ENCODE results near the gene PLGLB1. TPM values are rescaled to one million over a fixed set of nuclear protein-coding genes. Genes with fewer than 3 reads are reported as not detected.
"Not testable (repeated sequence)": the region's sequence is repeated elsewhere in the genome, so short reads cannot be mapped to it uniquely, and the experiment has no call there.

PLGLB1 gene
- polyA plus RNA-seq (2011; rRNA removed): 0.56 and 0.79 TPM in 2 replicates
- 0.55 and 1.3 TPM in 2 replicates for polyA minus RNA-seq (2011; rRNA and poly(A)+ RNA removed)

GRCh38 chr2:87021744-87022143, at the start of gene PLGLB1:
PLGLB1 (minus strand) TSS chr2:87021844; CDS start chr2:87021783, 61 bp downstream.
- DNase-seq (ENCODE audit: low read depth, low spot score); H3K27ac ChIP-seq (ENCODE audit: low read depth, low read length); H3K4me3 ChIP-seq (ENCODE audit: low read depth, low read length); CTCF ChIA-PET; H3K9me3 ChIP-seq (ENCODE audit: control insufficient read depth, insufficient read depth, low read length); POLR2A ChIA-PET; H3K27me3 ChIP-seq (ENCODE audit: control insufficient read depth, insufficient read depth, low read length): not testable (repeated sequence)

- H3K27ac ChIP-seq (ENCODE audit: low read depth, low read length); H3K27me3 ChIP-seq (ENCODE audit: control insufficient read depth, insufficient read depth, low read length); H3K4me3 ChIP-seq (ENCODE audit: low read depth, low read length); H3K9me3 ChIP-seq (ENCODE audit: control insufficient read depth, insufficient read depth, low read length); POLR2A ChIA-PET; CTCF ChIA-PET; DNase-seq (ENCODE audit: low read depth, low spot score): not testable (repeated sequence)
Measured at GRCh38 chr2:87064305-87064704, 42.7 kb upstream of the PLGLB1 start.

GRCh38 chr2:87063431-87063830, 41.8 kb upstream of the PLGLB1 start:
- H3K4me3 ChIP-seq (ENCODE audit: low read depth, low read length); H3K27ac ChIP-seq (ENCODE audit: low read depth, low read length); DNase-seq (ENCODE audit: low read depth, low spot score); CTCF ChIA-PET; H3K27me3 ChIP-seq (ENCODE audit: control insufficient read depth, insufficient read depth, low read length); POLR2A ChIA-PET; H3K9me3 ChIP-seq (ENCODE audit: control insufficient read depth, insufficient read depth, low read length): not testable (repeated sequence)

GRCh38 chr2:87061519-87061918, 39.9 kb upstream of the PLGLB1 start:
- H3K27me3 ChIP-seq (ENCODE audit: control insufficient read depth, insufficient read depth, low read length); CTCF ChIA-PET; H3K27ac ChIP-seq (ENCODE audit: low read depth, low read length); DNase-seq (ENCODE audit: low read depth, low spot score); POLR2A ChIA-PET; H3K9me3 ChIP-seq (ENCODE audit: control insufficient read depth, insufficient read depth, low read length); H3K4me3 ChIP-seq (ENCODE audit: low read depth, low read length): not testable (repeated sequence)

- H3K9me3 ChIP-seq (ENCODE audit: control insufficient read depth, insufficient read depth, low read length); H3K27ac ChIP-seq (ENCODE audit: low read depth, low read length); POLR2A ChIA-PET; H3K4me3 ChIP-seq (ENCODE audit: low read depth, low read length); CTCF ChIA-PET; DNase-seq (ENCODE audit: low read depth, low spot score); H3K27me3 ChIP-seq (ENCODE audit: control insufficient read depth, insufficient read depth, low read length): not testable (repeated sequence)
Measured at GRCh38 chr2:87057606-87058005, 36.0 kb upstream of the PLGLB1 start.

- H3K27ac ChIP-seq (ENCODE audit: low read depth, low read length); H3K9me3 ChIP-seq (ENCODE audit: control insufficient read depth, insufficient read depth, low read length); POLR2A ChIA-PET; CTCF ChIA-PET; DNase-seq (ENCODE audit: low read depth, low spot score); H3K4me3 ChIP-seq (ENCODE audit: low read depth, low read length); H3K27me3 ChIP-seq (ENCODE audit: control insufficient read depth, insufficient read depth, low read length): not testable (repeated sequence)
Measured at GRCh38 chr2:87056843-87057242, 35.2 kb upstream of the PLGLB1 start.

GRCh38 chr2:87056435-87056834, 34.8 kb upstream of the PLGLB1 start:
- H3K4me3 ChIP-seq (ENCODE audit: low read depth, low read length); H3K9me3 ChIP-seq (ENCODE audit: control insufficient read depth, insufficient read depth, low read length); POLR2A ChIA-PET; H3K27ac ChIP-seq (ENCODE audit: low read depth, low read length); DNase-seq (ENCODE audit: low read depth, low spot score); H3K27me3 ChIP-seq (ENCODE audit: control insufficient read depth, insufficient read depth, low read length); CTCF ChIA-PET: not testable (repeated sequence)

- H3K27ac ChIP-seq (ENCODE audit: low read depth, low read length); POLR2A ChIA-PET; H3K27me3 ChIP-seq (ENCODE audit: control insufficient read depth, insufficient read depth, low read length); CTCF ChIA-PET; H3K4me3 ChIP-seq (ENCODE audit: low read depth, low read length); DNase-seq (ENCODE audit: low read depth, low spot score); H3K9me3 ChIP-seq (ENCODE audit: control insufficient read depth, insufficient read depth, low read length): not testable (repeated sequence)
Measured at GRCh38 chr2:87054375-87054774, 32.7 kb upstream of the PLGLB1 start.

- CTCF ChIA-PET; DNase-seq (ENCODE audit: low read depth, low spot score); POLR2A ChIA-PET; H3K9me3 ChIP-seq (ENCODE audit: control insufficient read depth, insufficient read depth, low read length); H3K4me3 ChIP-seq (ENCODE audit: low read depth, low read length); H3K27ac ChIP-seq (ENCODE audit: low read depth, low read length); H3K27me3 ChIP-seq (ENCODE audit: control insufficient read depth, insufficient read depth, low read length): not testable (repeated sequence)
- TF ChIP-seq CTCF (IDR thresholded peaks at IDR 0.05; ENCODE audit: low read depth, low read length): peak; percentile 17; the same call in 1 of the 2 replicates
Measured at GRCh38 chr2:87041321-87041978, 19.8 kb upstream of the PLGLB1 start.

GRCh38 chr2:87028607-87029006, 7.0 kb upstream of the PLGLB1 start:
- H3K27me3 ChIP-seq (ENCODE audit: control insufficient read depth, insufficient read depth, low read length); CTCF ChIA-PET; H3K27ac ChIP-seq (ENCODE audit: low read depth, low read length); POLR2A ChIA-PET; H3K4me3 ChIP-seq (ENCODE audit: low read depth, low read length); DNase-seq (ENCODE audit: low read depth, low spot score); H3K9me3 ChIP-seq (ENCODE audit: control insufficient read depth, insufficient read depth, low read length): not testable (repeated sequence)

- H3K9me3 ChIP-seq (ENCODE audit: control insufficient read depth, insufficient read depth, low read length); H3K27ac ChIP-seq (ENCODE audit: low read depth, low read length); H3K27me3 ChIP-seq (ENCODE audit: control insufficient read depth, insufficient read depth, low read length); POLR2A ChIA-PET; H3K4me3 ChIP-seq (ENCODE audit: low read depth, low read length); DNase-seq (ENCODE audit: low read depth, low spot score); CTCF ChIA-PET: not testable (repeated sequence)
Measured at GRCh38 chr2:87026816-87027215, 5.2 kb upstream of the PLGLB1 start.

- H3K27me3 ChIP-seq (ENCODE audit: control insufficient read depth, insufficient read depth, low read length); H3K9me3 ChIP-seq (ENCODE audit: control insufficient read depth, insufficient read depth, low read length); CTCF ChIA-PET; H3K4me3 ChIP-seq (ENCODE audit: low read depth, low read length); POLR2A ChIA-PET; H3K27ac ChIP-seq (ENCODE audit: low read depth, low read length); DNase-seq (ENCODE audit: low read depth, low spot score): not testable (repeated sequence)
Measured at GRCh38 chr2:87025927-87026326, 4.3 kb upstream of the PLGLB1 start.

Measured in AG04450 (cell line).